Ishikawa (cell line): ENCODE measurements around the gene KRT35.

Source experiments
- CREB1 ChIP-seq: IDR thresholded peaks from 2 replicates; pipeline ENCODE4 v1.6.1; 2012; ENCODE audit warnings: low read depth
- EGR1 ChIP-seq: IDR thresholded peaks from 2 replicates; pipeline ENCODE4 v1.6.1; 2012
- EP300 ChIP-seq: IDR thresholded peaks from 2 replicates; pipeline ENCODE4 v1.6.1; 2012; ENCODE audit warnings: borderline replicate concordance
- FOXM1 ChIP-seq: IDR thresholded peaks from 2 replicates; pipeline ENCODE4 v1.6.1; 2012; ENCODE audit warnings: low read depth, borderline replicate concordance
- YY1 ChIP-seq: IDR thresholded peaks from 2 replicates; pipeline ENCODE4 v1.6.1; 2012; ENCODE audit warnings: low read depth
- TF ChIP-seq, protein P1 (sequence below): IDR thresholded peaks from 2 replicates; pipeline ENCODE4 v1.6.1; 2012
- TF ChIP-seq, protein P2 (sequence below): IDR thresholded peaks from 2 replicates; pipeline ENCODE4 v1.6.1; 2012; ENCODE audit warnings: low read depth, mild to moderate bottlenecking

DNA sequence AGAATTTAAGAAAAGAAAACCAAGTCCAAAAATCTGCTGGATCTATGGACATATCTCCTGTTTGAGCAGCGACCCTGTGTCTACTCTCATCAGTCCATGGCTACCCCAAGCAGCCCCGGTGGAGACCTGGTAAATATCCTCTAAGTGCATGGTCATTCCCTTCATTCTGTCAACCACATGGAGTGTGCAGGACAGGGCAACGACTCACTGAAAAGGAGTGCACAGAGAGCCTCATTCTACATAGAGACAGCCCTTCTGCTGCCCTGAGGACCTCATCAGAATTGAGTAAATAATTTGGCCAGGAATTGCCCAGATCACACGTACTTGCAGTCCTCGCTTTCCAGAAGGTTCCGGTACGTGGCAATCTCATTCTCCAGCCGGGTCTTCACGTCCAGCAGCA lies 43.2 kb downstream of the KRT35 start:
- TF ChIP-seq EP300: no peak
- no peak for TF ChIP-seq YY1
- no peak for TF ChIP-seq CREB1
- TF ChIP-seq FOXM1: no peak
- TF ChIP-seq, protein P1, sequence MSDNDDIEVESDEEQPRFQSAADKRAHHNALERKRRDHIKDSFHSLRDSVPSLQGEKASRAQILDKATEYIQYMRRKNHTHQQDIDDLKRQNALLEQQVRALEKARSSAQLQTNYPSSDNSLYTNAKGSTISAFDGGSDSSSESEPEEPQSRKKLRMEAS: no peak
- no peak for TF ChIP-seq EGR1
- TF ChIP-seq, protein P2, sequence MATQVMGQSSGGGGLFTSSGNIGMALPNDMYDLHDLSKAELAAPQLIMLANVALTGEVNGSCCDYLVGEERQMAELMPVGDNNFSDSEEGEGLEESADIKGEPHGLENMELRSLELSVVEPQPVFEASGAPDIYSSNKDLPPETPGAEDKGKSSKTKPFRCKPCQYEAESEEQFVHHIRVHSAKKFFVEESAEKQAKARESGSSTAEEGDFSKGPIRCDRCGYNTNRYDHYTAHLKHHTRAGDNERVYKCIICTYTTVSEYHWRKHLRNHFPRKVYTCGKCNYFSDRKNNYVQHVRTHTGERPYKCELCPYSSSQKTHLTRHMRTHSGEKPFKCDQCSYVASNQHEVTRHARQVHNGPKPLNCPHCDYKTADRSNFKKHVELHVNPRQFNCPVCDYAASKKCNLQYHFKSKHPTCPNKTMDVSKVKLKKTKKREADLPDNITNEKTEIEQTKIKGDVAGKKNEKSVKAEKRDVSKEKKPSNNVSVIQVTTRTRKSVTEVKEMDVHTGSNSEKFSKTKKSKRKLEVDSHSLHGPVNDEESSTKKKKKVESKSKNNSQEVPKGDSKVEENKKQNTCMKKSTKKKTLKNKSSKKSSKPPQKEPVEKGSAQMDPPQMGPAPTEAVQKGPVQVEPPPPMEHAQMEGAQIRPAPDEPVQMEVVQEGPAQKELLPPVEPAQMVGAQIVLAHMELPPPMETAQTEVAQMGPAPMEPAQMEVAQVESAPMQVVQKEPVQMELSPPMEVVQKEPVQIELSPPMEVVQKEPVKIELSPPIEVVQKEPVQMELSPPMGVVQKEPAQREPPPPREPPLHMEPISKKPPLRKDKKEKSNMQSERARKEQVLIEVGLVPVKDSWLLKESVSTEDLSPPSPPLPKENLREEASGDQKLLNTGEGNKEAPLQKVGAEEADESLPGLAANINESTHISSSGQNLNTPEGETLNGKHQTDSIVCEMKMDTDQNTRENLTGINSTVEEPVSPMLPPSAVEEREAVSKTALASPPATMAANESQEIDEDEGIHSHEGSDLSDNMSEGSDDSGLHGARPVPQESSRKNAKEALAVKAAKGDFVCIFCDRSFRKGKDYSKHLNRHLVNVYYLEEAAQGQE: no peak
